RPMI8226 (cell line): ENCODE measurements around the gene NBR1.
"Not testable (repeated sequence)": the region's sequence is repeated elsewhere in the genome, so short reads cannot be mapped to it uniquely, and the experiment has no call there.

Experiments
- DNase-seq: peaks from one replicate; pipeline ENCODE4 v3.0.0-alpha.2; 2015

The NBR1 gene, protein sequence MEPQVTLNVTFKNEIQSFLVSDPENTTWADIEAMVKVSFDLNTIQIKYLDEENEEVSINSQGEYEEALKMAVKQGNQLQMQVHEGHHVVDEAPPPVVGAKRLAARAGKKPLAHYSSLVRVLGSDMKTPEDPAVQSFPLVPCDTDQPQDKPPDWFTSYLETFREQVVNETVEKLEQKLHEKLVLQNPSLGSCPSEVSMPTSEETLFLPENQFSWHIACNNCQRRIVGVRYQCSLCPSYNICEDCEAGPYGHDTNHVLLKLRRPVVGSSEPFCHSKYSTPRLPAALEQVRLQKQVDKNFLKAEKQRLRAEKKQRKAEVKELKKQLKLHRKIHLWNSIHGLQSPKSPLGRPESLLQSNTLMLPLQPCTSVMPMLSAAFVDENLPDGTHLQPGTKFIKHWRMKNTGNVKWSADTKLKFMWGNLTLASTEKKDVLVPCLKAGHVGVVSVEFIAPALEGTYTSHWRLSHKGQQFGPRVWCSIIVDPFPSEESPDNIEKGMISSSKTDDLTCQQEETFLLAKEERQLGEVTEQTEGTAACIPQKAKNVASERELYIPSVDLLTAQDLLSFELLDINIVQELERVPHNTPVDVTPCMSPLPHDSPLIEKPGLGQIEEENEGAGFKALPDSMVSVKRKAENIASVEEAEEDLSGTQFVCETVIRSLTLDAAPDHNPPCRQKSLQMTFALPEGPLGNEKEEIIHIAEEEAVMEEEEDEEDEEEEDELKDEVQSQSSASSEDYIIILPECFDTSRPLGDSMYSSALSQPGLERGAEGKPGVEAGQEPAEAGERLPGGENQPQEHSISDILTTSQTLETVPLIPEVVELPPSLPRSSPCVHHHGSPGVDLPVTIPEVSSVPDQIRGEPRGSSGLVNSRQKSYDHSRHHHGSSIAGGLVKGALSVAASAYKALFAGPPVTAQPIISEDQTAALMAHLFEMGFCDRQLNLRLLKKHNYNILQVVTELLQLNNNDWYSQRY

DNA sequence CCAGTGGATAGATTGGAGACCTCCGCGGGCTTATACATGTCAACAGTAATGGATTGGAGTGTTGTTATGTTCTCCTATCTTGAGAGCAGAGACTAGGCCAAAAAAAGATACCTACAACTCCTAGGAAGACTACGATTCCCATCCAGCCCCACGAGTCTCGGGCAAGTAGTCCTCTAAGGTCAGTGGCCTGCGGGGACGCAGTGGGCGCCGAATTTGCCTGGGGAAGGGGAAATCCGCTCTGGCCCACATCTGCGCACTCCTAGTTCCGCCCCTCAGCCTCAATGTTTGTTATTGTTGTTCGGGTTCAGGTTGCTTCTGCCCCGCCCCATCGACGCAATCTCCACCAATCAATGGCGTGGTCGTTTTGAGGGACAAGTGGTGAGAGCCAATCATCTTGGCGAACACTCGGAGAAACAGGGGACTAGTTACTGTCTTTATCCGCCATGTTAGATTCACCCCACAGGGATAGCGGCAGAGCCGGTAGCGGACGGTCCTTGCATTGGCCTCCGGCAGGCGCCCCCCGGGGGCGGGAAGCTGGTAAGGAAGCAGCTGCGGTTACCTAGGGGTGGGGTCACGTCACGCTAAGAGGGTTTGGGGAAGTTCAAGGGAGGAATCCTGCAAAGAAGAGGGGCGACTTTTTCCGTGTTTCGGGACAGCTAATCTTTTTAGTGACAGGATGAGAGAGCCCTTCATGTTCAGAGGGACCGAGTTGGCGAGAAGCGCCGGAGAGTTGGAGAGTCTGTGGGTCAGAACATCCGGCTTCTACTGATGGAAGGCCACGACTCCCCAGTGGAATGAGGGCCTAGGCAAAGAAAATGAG is at the start of gene NBR1:
TSS of gene NBR1 (plus strand) at position 449 of the 820 bp plus-strand sequence. CDS start 4,586 bp downstream, outside the sequence.
- DNase-seq, result peak; percentile 97

DNA sequence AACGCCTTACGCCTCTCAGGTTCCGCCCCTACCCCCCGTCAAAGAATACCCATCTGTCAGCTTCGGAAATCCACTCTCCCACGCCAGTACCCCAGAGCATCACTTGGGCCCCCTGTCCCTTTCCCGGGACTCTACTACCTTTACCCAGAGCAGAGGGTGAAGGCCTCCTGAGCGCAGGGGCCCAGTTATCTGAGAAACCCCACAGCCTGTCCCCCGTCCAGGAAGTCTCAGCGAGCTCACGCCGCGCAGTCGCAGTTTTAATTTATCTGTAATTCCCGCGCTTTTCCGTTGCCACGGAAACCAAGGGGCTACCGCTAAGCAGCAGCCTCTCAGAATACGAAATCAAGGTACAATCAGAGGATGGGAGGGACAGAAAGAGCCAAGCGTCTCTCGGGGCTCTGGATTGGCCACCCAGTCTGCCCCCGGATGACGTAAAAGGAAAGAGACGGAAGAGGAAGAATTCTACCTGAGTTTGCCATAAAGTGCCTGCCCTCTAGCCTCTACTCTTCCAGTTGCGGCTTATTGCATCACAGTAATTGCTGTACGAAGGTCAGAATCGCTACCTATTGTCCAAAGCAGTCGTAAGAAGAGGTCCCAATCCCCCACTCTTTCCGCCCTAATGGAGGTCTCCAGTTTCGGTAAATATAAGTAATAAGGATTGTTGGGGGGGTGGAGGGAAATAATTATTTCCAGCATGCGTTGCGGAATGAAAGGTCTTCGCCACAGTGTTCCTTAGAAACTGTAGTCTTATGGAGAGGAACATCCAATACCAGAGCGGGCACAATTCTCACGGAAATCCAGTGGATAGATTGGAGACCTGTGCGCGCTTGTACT is 45.7 kb upstream of the NBR1 start, which contains the start of gene BRCA1:
TSS of gene BRCA1 (minus strand) at position 232 of the 834 bp plus-strand sequence. CDS start 1,268 bp downstream, outside the sequence.
- peak; percentile 99 for DNase-seq

- DNase-seq, result no peak
Observed at GRCh38 chr17:43125967-43126910, 44.8 kb upstream of the NBR1 start.

GRCh38 chr17:43126911-43127290 is 44.1 kb upstream of the NBR1 start:
- no peak for DNase-seq

- not testable (repeated sequence) for DNase-seq
Observed at GRCh38 chr17:43127333-43127876, 43.6 kb upstream of the NBR1 start.

- DNase-seq, result no peak
Observed at GRCh38 chr17:43129671-43130010, 41.4 kb upstream of the NBR1 start.

GRCh38 chr17:43132117-43132516 is 38.9 kb upstream of the NBR1 start:
- no peak for DNase-seq

GRCh38 chr17:43133439-43133838 is 37.6 kb upstream of the NBR1 start:
- DNase-seq, result not testable (repeated sequence)

DNA sequence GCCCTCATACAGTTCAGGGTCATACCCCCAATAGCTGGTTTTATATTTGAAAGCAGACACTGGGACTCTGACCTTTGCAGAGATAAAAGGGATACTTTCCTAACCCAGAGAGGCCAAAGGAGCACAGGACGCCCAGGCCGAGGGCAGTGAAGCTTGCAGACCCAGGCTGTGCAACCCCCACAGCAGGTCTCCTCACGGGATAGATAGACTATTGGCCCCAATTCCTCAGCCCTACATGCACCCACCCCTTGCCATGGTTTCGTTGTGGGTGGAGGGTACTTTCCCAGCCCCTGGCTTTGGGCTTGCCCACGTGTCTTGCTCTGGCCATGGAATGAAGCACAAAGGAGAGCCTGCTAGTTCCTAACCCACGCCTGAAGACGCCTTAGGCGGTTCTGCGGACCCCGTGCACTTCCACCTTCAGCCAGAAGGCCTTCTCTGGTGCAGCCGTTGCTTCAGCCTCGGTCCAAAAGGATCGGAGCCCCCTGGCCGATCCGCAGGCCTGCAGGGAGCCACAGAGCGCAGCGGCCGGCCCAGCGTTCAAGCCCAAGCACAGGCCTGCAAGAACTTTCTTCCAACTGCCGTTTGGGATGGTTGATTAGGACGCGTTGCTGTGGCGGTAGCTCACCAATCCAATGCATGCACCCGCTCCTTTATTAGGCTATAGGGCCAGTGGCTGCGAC is 36.1 kb upstream of the NBR1 start:
- DNase-seq, result no peak

GRCh38 chr17:43135454-43135819 is 35.6 kb upstream of the NBR1 start:
- no peak for DNase-seq

DNA sequence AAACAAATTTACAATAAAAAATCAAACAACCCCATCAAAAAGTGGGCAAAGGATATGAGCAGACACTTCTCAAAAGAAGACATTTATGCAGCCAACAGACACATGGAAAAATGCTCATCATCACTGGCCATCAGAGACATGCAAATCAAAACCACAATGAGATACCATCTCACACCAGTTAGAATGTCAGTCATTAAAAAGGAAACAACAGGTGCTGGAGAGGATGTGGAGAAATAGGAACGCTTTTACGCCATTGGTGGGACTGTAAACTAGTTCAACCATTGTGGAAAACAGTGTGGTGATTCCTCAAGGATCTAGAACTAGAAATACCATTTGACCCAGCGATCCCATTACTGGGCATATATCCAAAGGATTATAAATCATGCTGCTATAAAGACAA is 34.4 kb upstream of the NBR1 start:
- DNase-seq, result not testable (repeated sequence)

DNA sequence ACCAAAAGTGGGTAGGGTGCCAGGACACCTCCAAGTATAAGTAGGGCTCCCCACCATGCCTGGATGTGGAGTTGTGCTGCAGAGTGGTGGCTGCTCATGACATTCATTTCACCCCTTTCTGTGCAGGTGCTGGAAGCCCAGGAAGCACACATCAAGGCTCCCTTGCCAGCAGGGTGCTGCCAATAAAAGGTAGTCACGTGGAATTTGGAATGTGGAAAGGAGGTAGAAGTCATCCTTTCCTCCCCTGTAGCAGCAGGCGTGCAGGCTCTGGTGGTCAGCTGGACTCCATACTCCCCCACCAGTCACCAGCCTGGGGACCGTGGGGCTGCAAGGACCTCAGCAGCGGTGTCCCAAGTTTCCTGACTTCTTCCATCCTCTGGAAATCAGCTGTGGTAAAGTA is 32.5 kb upstream of the NBR1 start:
- not testable (repeated sequence) for DNase-seq

DNA sequence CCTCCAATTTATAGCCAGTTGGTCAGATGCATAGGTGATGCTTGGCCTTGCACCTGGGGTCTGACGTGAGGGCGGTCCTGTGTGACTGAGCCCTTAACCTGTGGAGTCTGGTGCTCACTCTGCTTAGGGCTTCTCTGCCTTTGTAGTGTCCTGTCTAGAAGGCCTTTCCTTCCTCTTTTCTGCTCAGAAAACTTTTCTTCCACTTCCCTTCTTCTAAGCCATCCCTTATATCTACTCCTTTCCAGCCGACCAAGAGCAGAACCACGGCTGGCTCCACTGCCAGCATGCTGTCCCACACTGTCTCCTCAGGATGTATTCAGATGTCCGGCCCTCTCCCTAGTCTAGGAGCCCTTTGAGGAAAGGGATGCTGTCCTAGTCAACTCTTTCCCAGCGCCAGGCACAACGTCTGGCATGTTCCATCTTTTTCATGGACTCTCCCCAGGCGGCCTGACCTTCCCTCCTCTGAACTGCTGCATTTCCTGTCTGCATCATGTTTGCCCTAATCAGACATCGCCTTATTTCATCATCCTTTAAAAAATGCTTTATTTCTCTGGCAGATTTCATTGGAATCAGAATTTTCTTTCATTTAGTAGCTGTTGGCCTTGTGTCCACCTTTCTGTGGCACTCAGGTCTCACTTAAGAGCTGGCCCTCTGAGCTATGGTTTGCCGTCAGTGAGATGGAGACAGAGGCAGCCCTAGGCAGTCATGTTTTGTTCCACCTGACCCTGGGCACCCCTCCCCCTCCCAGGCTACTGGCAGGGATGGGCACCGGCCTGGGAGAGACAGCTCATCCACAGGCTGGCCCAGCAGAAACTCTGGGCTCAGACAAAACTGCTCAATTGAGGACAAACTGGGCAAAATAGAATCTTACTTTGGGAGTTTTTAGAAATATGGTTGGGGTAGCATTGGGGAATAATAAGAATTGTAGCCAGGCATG is 30.4 kb upstream of the NBR1 start:
- no peak for DNase-seq

DNA sequence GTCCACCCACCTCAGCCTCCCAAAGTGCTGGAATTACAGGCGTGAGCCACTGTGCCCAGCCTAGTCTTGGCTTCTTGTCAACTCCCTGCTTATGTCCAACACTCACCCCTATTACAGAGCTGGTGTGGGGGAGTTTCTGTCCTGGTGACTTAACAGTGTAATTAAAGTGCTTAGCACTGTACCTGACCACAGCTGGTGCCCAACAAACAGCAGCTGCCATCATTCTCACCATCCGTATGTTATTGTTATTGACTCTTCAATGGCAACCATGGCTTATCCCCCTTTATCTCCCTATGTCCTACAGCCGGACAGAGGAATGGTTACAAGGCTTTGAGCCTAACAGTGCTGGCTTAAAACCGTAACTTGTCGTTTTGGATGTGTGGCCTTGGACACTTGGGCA is 28.9 kb upstream of the NBR1 start:
- DNase-seq, result no peak

- peak; percentile 9 for DNase-seq
Observed at GRCh38 chr17:43143201-43143600, 27.8 kb upstream of the NBR1 start.

DNA sequence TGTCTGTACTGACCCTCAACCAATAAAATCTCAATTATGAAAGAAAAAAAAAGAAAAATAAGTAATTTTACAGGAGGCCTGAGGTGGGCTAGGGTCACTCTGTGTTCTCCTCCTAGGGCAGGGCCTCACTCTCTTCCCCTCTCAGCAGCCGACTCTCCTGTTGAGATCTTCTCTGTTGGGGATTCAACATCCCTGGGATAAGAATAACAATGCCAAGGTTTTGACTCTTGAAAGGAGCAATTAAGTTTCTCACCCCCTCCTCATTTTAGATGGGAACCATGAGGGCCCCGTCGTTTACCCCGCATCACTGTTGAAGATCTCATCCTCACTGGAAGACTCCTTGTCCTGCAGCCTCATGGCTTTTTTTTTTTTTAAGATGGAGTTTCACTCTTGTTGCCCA is 24.4 kb upstream of the NBR1 start:
- no peak for DNase-seq

DNA sequence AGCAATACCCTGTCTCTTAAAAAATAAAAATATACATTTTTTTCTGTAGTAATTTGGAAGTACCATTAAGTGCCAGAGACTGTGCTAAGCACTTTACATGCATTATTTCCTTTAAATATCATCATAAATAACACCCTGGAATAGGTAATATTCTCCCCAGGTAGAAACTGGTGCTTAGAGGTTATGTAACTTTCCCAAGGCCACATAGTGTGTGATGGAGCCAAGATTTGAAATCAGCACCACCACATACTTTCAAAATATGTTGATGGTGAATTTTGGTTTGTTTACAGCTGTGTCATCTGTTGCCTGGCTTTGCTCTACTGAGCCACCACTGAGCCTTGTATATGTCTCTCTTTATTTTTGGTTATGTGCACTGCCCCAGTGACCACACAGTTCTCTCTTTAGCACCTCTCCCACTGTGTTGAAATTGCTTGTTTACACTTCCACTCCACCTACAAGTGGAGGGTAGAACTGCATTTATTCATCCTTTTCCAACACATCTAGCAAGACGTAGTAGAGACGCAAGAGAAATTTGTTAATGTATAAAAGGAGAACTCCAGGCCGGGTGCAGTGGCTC is 19.0 kb upstream of the NBR1 start:
- no peak for DNase-seq

DNA sequence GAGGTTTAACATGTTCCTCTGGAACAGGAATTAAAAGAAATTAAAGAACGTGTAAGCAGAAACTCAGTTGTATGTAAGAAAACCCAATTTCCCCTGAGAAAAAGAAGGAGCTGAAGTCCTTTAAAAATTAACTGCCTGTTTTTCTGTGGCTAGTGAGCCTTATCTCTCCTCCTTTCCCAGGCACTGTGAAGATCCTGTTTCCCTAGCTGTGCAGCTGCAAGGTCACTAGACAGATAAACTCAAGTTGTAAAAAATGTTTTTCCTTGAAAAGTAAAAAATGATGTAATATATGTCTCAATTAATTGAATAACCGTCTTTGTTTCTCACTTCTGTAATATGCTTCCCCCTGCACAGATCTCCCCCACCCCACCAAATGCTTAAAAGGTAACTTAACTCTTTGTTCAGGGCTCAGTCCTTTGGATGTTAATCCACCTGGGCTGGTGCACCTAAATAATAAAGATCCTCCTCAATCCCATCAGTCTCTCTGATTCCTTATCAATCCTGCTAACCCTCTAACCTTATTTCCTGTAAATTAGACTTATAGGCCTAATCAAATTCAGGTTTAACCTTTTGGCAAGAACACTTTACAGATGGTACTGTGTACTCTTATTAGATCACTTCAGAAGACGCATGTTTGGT is 17.7 kb upstream of the NBR1 start:
- DNase-seq, result not testable (repeated sequence)
